Motor neuron (in vitro differentiated cells): ENCODE results near the gene VWA8. TPM values are rescaled to one million over a fixed set of nuclear protein-coding genes. Genes with fewer than 3 reads are reported as not detected.

ENCODE experiments used
- ATAC-seq, 8 experiments: fragments of 200-7000 bp; cut with Tn5 transposase; replicated peaks in 6 of 8; 2 replicates each; pipeline ENCODE4 v1.8.0; 2021; ENCODE audit warnings: mild to moderate bottlenecking in 8 of 8, moderate library complexity in 8 of 8
- H3K27ac ChIP-seq, 2 donors: fragments of 250-450 bp; sonication (Bioruptor Pico); 2 replicates each; pipeline ENCODE4 v1.9.0; 2021; ENCODE audit warnings: antibody characterized with exemption in 2 of 2, mild to moderate bottlenecking in 2 of 2, moderate library complexity in 1 of 2
- H3K4me1 ChIP-seq, 2 donors: fragments of 250-450 bp; sonication (Bioruptor Pico); replicated peaks in 1 of 2; 2 replicates each; pipeline ENCODE4 v1.6.1; 2021; ENCODE audit warnings: antibody characterized with exemption in 2 of 2, mild to moderate bottlenecking in 2 of 2, moderate library complexity in 1 of 2
- H3K4me3 ChIP-seq, 5 donors: fragments of 250-450 bp; sonication (Bioruptor Pico); 2 replicates each; pipeline ENCODE4 v1.9.0; 2021; ENCODE audit warnings: antibody characterized with exemption in 5 of 5, mild to moderate bottlenecking in 5 of 5, moderate library complexity in 4 of 5
- WGBS, 10 experiments: fragments of 450-650 bp; shearing (Covaris generic); methylation state at CpG; one replicate each; pipeline ENCODE4 v1.0.0; 2022; 5-methylcytosine and 5-hydroxymethylcytosine counted together
- in situ Hi-C, 9 experiments: fragments of 400-800 bp; cut with MboI; loops; one replicate each; pipeline ENCODE4 v1.15.0; 2021; ENCODE audit warnings: low sequenced_read_pairs in 9 of 9, low pct_unique_long_range_greater_than_20kb in 2 of 9; ENCODE audit not compliant: unreplicated experiment in 9 of 9
- total RNA-seq, 8 experiments: library from RNA; unstranded; fragments of 300-600 nt; gene quantifications; 2 replicates each; pipeline versions ENCODE4 v1.2.3 to v1.2.4, GENCODE V29; 2022

Gene VWA8
- total RNA-seq, 8 experiments from 2014 or later: 9.1 to 31.7 (median 11.8) TPM

- in situ Hi-C loops: no loop called here
- ATAC-seq: peak in 3 of 8 experiments; percentile 76 to 79 (median 78)
- WGBS, 10 experiments: 5 to 100% (median 92%) methylated on average over 2 to 4 of the region's 4 CpGs; no CpG with 5 or more reads in 4 of the 10 experiments
- Histone ChIP-seq H3K4me3 (no peak overlapping the region), H3K4me1 (no peaks in the 10 kb centered on the region), H3K27ac (no peak overlapping the region)
Measured at GRCh38 chr13:41610404-41610803, 350.5 kb downstream of the VWA8 start.

- no peak for ATAC-seq
- no peak overlapping the region for H3K27ac ChIP-seq
- in situ Hi-C loops: no loop called here
- no peak overlapping the region for H3K4me3 ChIP-seq
- WGBS, 10 experiments: 89 to 100% (median 100%) methylated on average over 1 to 4 of the region's 4 CpGs
- H3K4me1 ChIP-seq: no peaks in the 10 kb centered on the region
Measured at GRCh38 chr13:41609828-41610227, 351.1 kb downstream of the VWA8 start.

- no peak for ATAC-seq
- H3K27ac ChIP-seq: no peak overlapping the region
- in situ Hi-C loops: no loop called here
- no peaks in the 10 kb centered on the region for H3K4me1 ChIP-seq
- 25 to 86% (median 75%) methylated on average over 1 of the region's 1 CpG; no CpG with 5 or more reads in 3 of the 10 experiments for WGBS, 10 experiments
- no peak overlapping the region for H3K4me3 ChIP-seq
Measured at GRCh38 chr13:41608839-41609177, 352.1 kb downstream of the VWA8 start.

- Histone ChIP-seq H3K4me1 (no peaks in the 10 kb centered on the region), H3K4me3 (no peak overlapping the region), H3K27ac (no peak overlapping the region)
- ATAC-seq: peak in 1 of 8 experiments; percentile 9
- WGBS, 10 experiments: 25 to 100% (median 82%) methylated on average over 2 to 5 of the region's 5 CpGs
- in situ Hi-C loops: no loop called here
Measured at GRCh38 chr13:41608111-41608838, 352.6 kb downstream of the VWA8 start.

GRCh38 chr13:41606646-41607045, 354.3 kb downstream of the VWA8 start:
- Histone ChIP-seq H3K4me1 (no peaks in the 10 kb centered on the region), H3K4me3 (no peak overlapping the region), H3K27ac (no peak overlapping the region)
- ATAC-seq: no peak
- 71 to 100% (median 96%) methylated on average over 1 to 2 of the region's 2 CpGs; no CpG with 5 or more reads in 2 of the 10 experiments for WGBS, 10 experiments
- in situ Hi-C loops: no loop called here

- H3K4me1 ChIP-seq: no peaks in the 10 kb centered on the region
- 80 to 97% (median 92%) methylated on average over 1 to 5 of the region's 5 CpGs for WGBS, 10 experiments
Measured at GRCh38 chr13:41605319-41606285, 355.3 kb downstream of the VWA8 start.

GRCh38 chr13:41603917-41604316, 357.0 kb downstream of the VWA8 start:
- 25 to 100% (median 80%) methylated on average over 1 of the region's 1 CpG; no CpG with 5 or more reads in 3 of the 10 experiments for WGBS, 10 experiments
- no peak overlapping the region for H3K4me3 ChIP-seq
- in situ Hi-C loops: no loop called here
- ATAC-seq: peak in 1 of 8 experiments; percentile 62
- H3K27ac ChIP-seq: no peak overlapping the region
- H3K4me1 ChIP-seq: no peaks in the 10 kb centered on the region

More at GRCh38 chr13:41605319-41606285, 355.3 kb downstream of the VWA8 start:
- in situ Hi-C loops: no loop called here
- Histone ChIP-seq H3K4me3 (no peak overlapping the region), H3K27ac (no peak overlapping the region)
- no peak for ATAC-seq

GRCh38 chr13:41601718-41602445, 359.0 kb downstream of the VWA8 start:
- Histone ChIP-seq H3K4me1 (no peaks in the 10 kb centered on the region), H3K27ac (no peak overlapping the region), H3K4me3 (no peak overlapping the region)
- ATAC-seq: peak in 3 of 8 experiments; percentile 56 to 96 (median 95)
- in situ Hi-C loops: no loop called here
- WGBS, 10 experiments: 25 to 100% (median 94%) methylated on average over 2 to 7 of the region's 7 CpGs

GRCh38 chr13:41599619-41600018, 361.3 kb downstream of the VWA8 start:
- Histone ChIP-seq H3K27ac (no peak overlapping the region), H3K4me3 (no peak overlapping the region), H3K4me1 (no peaks in the 10 kb centered on the region)
- 70 to 100% (median 100%) methylated on average over 1 to 2 of the region's 3 CpGs; no CpG with 5 or more reads in 1 of the 10 experiments for WGBS, 10 experiments
- ATAC-seq: no peak
- in situ Hi-C loops: no loop called here

GRCh38 chr13:41597348-41598041, 363.4 kb downstream of the VWA8 start:
- in situ Hi-C loops: no loop called here
- 19 to 100% (median 100%) methylated on average over 1 to 2 of the region's 2 CpGs; no CpG with 5 or more reads in 3 of the 10 experiments for WGBS, 10 experiments
- H3K4me1 ChIP-seq: no peaks in the 10 kb centered on the region
- no peak overlapping the region for H3K27ac ChIP-seq
- no peak for ATAC-seq
- H3K4me3 ChIP-seq: no peak overlapping the region

GRCh38 chr13:41596190-41596589, 364.7 kb downstream of the VWA8 start:
- H3K27ac ChIP-seq: no peak overlapping the region
- no peak for ATAC-seq
- H3K4me3 ChIP-seq: no peak overlapping the region
- in situ Hi-C loops: no loop called here
- no peaks in the 10 kb centered on the region for H3K4me1 ChIP-seq

- no peak for ATAC-seq
- H3K4me3 ChIP-seq: no peak overlapping the region
- in situ Hi-C loops: no loop called here
- H3K4me1 ChIP-seq: no peaks in the 10 kb centered on the region
- no peak overlapping the region for H3K27ac ChIP-seq
- 80 to 100% (median 93%) methylated on average over 1 of the region's 1 CpG; no CpG with 5 or more reads in 4 of the 10 experiments for WGBS, 10 experiments
Measured at GRCh38 chr13:41595298-41595697, 365.6 kb downstream of the VWA8 start.
